ENCODE measurements around the gene CSH2.
A peak's percentile ranks its signal among the peaks of the same experiment; 100 is the strongest.
"Not testable (repeated sequence)": the region's sequence is repeated elsewhere in the genome, so short reads cannot be mapped to it uniquely, and the experiment has no call there.

CSH2 gene

GRCh38 chr17:63873577-63873976, at the start of gene CSH2:
Gene CSH2, minus strand, starts transcription at chr17:63873677. Its CDS starts 63 bp downstream, at chr17:63873614.
- not testable (repeated sequence) for DNase-seq

GRCh38 chr17:63922402-63922801, 48.9 kb upstream of the CSH2 start:
- not testable (repeated sequence) for DNase-seq

DNA sequence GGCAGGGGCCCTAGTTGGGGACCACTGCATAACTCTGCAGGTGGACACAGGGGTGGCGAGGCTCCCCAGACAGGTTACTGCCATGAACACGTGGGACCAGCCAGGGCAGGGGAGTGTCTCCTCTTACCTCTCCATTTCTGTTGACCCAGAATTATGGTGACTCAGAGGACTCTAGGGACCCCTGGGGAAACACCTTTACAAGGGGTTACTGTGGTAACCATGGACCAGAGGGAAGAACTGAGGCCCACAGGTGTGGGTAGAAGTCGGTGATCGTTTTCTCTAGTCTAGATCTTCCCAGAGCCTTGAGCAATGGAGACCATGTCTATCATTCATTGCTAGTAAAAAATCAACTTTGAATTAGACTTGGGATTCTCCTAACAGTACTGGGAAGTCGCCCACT, 47.3 kb upstream of the CSH2 start:
- DNase-seq = not testable (repeated sequence)

GRCh38 chr17:63920050-63920449, 46.6 kb upstream of the CSH2 start:
- not testable (repeated sequence) for DNase-seq

DNA sequence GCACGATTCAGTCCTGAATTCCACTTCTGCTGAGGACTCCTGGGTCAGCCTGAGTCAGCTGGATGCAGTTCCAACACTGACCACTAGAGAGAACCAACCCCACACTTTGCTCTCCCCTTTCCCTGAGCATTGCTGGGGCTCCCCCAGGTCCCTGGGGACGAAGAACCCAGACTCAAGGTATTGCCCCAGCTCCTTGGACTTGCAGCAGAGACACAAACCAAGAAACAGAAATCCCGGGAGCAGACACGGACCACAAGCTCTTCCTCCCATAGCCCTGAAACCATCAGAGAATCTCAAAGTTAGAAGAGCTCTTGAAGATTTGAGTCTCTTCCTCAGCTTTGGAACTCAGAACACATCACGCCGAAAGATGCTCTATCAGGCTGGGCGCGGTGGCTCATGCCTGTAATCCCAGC, 45.8 kb upstream of the CSH2 start:
- peak; percentile 64 for DNase-seq

DNA sequence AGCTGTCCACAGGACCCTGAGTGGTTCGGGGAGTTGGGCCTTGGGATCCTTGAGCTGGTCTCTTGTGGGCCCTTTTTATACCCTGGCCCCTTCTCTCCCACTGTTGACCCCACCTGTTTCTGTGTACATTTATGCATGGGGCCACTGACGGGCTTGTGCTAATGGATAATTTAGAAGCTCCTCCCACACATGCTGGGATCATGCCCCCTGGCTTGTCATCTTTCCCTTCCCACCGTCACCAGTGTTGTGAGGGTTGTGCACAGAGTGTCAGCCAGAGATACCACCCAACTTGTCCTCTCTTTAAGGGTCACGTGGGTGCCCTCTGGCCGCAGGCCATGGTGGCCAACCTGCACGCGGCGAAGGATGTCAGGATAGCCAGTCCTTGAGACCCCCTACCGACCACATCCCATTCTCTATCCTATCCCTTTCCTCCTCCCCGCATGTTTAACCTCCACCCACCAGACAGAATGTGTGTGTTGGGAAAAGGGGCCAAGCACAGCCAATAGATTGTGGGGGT, 45.4 kb upstream of the CSH2 start, which contains the start of gene GH1:
TSS of gene GH1 (minus strand) at position 51 of the 517 bp plus-strand sequence. CDS start 63 bp downstream, outside the sequence.
- DNase-seq = not testable (repeated sequence)

DNA sequence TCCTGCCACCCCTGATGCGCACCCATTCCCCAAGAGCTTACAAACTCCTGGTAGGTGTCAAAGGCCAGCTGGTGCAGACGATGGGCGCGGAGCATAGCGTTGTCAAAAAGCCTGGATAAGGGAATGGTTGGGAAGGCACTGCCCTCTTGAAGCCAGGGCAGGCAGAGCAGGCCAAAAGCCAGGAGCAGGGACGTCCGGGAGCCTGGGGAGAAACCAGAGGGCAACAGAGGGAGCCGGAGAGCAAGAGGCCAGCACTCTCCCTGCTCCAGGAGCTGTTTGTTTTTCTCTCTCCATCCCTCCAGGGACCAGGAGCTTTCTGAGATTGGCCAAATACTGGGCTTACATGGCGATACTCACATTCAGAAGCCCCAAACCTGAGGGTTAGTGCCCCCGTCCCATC, 44.8 kb upstream of the CSH2 start:
- no peak for DNase-seq

GRCh38 chr17:63917646-63918045, 44.2 kb upstream of the CSH2 start:
- no peak for DNase-seq

- DNase-seq = not testable (repeated sequence)
Measured at GRCh38 chr17:63917206-63917605, 43.7 kb upstream of the CSH2 start.

GRCh38 chr17:63916566-63917185, 43.2 kb upstream of the CSH2 start:
- no peak for DNase-seq

- not testable (repeated sequence) for DNase-seq
Measured at GRCh38 chr17:63915753-63916152, 42.3 kb upstream of the CSH2 start.

DNA sequence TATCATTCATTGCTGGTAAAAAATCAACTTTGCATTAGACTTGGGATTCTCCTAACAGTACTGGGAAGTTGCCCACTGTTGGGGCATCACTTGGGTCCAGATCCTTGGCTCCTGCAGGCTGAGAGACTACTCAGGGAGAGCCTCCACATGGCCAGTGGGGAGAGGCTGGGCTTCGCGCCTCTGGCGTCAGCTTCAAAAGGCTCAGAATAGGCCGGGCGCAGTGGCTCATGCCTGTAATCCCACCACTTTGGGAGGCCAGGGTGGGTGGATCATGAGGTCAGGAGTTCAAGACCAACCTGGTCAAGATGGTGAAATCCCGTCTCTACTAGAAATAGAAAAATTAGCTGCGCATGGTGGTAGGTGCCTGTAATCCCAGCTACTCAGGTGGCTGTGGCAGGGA, 41.0 kb upstream of the CSH2 start:
- no peak for DNase-seq

DNA sequence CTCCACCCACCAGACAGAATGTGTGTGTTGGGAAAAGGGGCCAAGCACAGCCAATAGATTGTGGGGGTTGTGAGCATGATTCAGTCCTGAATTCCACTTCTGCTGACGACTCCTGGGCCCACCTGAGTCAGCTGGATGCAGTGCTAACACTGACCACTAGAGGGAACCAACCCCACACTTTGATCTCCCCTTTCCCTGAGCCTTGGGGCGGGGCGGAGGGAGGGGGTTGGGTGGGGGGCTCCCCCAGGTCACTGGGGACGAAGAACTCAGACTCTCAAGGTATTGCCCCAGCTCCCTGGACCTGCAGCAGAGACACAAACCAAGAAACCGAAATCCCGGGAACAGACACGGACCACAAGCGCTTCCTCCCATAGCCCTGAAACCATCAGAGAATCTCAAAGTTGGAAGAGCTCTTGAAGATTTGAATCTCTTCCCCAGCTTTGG, 38.2 kb upstream of the CSH2 start:
- DNase-seq = no peak

DNA sequence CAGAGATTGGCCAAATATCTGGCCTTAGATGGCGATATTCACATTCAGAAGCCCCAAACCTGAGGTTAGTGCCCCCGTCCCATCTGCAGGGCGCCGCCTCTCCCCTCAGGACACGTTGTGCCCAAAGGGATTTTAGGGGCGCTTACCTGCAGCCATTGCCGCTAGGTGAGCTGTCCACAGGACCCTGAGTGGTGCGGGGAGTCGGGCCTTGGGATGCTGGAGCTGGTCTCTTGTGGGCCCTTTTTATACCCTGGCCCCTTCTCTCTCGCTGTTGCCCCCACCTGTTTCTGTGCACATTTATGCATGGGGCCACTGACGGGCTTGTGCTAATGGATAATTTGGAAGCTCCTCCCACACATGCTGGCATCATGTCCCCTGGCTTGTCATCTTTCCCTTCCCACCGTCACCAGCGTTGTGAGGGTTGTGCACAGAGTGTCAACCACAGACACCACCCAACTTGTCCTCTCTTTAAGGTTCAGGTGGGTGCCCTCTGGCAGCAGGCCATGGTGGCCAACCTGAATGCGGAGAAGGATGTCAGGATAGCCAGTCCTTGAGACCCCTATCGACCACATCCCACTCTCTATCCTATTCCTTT, 37.7 kb upstream of the CSH2 start, which contains the start of gene CSHL1:
TSS of gene CSHL1 (minus strand) at position 218 of the 595 bp plus-strand sequence. CDS start at position 156, 62 bp downstream.
- no peak for DNase-seq

DNA sequence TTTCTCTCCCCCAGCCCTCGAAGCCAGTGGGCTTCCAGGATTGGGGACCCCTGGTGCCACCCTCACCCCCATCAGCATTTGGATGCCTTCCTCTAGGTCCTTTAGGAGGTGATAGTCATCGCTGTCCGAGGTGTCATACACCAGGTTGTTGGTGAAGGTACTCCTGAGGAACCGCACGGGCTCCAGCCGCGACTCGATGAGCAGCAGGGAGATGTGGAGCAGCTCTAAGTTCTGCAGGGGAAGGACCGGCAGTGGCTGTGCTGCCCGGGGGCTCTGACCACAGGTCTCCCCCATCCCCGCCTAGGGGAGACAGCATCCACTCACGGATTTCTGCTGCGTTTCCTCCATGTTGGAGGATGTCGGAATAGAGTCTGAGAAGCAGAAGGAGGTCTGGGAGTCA, 36.6 kb upstream of the CSH2 start:
- DNase-seq = no peak

- DNase-seq = not testable (repeated sequence)
Measured at GRCh38 chr17:63909586-63909985, 36.1 kb upstream of the CSH2 start.

- DNase-seq = not testable (repeated sequence)
Measured at GRCh38 chr17:63907161-63907778, 33.8 kb upstream of the CSH2 start.

- DNase-seq = not testable (repeated sequence)
Measured at GRCh38 chr17:63904796-63905195, 31.3 kb upstream of the CSH2 start.

DNA sequence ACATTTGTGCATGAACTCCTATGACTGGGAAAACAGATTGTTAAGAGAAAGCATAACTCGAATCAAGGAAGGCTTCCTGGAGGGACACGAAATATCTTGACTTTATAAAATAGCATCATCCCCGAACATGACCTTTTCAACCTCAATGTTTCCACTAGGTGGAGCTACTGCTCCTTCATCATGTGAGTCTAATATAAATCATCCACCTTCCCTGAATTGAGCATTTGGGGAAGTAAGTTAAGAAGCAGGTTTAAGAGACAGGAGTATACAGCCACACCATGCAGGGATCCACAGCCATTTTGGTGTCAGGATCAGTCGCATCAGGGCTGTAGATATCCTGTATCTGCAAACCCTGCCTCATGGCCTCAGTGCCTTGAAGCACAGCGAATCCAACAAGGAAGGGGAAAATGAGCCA, 30.3 kb upstream of the CSH2 start:
- not testable (repeated sequence) for DNase-seq

GRCh38 chr17:63901971-63902370, 28.5 kb upstream of the CSH2 start:
- DNase-seq = not testable (repeated sequence)

GRCh38 chr17:63898899-63899798, 25.7 kb upstream of the CSH2 start:
- not testable (repeated sequence) for DNase-seq
